Measurements from ENCODE around the gene KANK2.

KANK2 gene

GRCh38 chr19:11198769-11199424 lies 1.6 kb upstream of the KANK2 start:
- in situ Hi-C loops (cut with MboI; ENCODE audit: low pct_unique_long_range_greater_than_20kb, low sequenced_read_pairs, unreplicated experiment) = no loop called here
- DNase-seq (ENCODE audit: low spot score) = no peak
- no peak for TF ChIP-seq CTCF (IDR thresholded peaks at IDR 0.05; ENCODE audit: extremely low read depth, insufficient read depth, missing control alignments)

GRCh38 chr19:11198175-11198534 lies 810 bp upstream of the KANK2 start:
- no peak for DNase-seq (ENCODE audit: low spot score)
- TF ChIP-seq CTCF (IDR thresholded peaks at IDR 0.05; ENCODE audit: extremely low read depth, insufficient read depth, missing control alignments) = no peak
- in situ Hi-C loops (cut with MboI; ENCODE audit: low pct_unique_long_range_greater_than_20kb, low sequenced_read_pairs, unreplicated experiment) = no loop called here

- in situ Hi-C loops (cut with MboI; ENCODE audit: low pct_unique_long_range_greater_than_20kb, low sequenced_read_pairs, unreplicated experiment) = no loop called here
- DNase-seq (ENCODE audit: low spot score) = peak; percentile 59
- no peak for TF ChIP-seq CTCF (IDR thresholded peaks at IDR 0.05; ENCODE audit: extremely low read depth, insufficient read depth, missing control alignments)
Measured at GRCh38 chr19:11196406-11197287, 698 bp downstream of the KANK2 start.

GRCh38 chr19:11195681-11196080 lies 1.7 kb downstream of the KANK2 start:
- no peak for DNase-seq (ENCODE audit: low spot score)
- in situ Hi-C loops (cut with MboI; ENCODE audit: low pct_unique_long_range_greater_than_20kb, low sequenced_read_pairs, unreplicated experiment) = no loop called here
- TF ChIP-seq CTCF (IDR thresholded peaks at IDR 0.05; ENCODE audit: extremely low read depth, insufficient read depth, missing control alignments) = no peak

- no peak for TF ChIP-seq CTCF (IDR thresholded peaks at IDR 0.05; ENCODE audit: extremely low read depth, insufficient read depth, missing control alignments)
- no peak for DNase-seq (ENCODE audit: low spot score)
- in situ Hi-C loops (cut with MboI; ENCODE audit: low pct_unique_long_range_greater_than_20kb, low sequenced_read_pairs, unreplicated experiment) = no loop called here
Measured at GRCh38 chr19:11194656-11195558, 2.4 kb downstream of the KANK2 start.

GRCh38 chr19:11194173-11194572 lies 3.2 kb downstream of the KANK2 start:
- no peak for TF ChIP-seq CTCF (IDR thresholded peaks at IDR 0.05; ENCODE audit: extremely low read depth, insufficient read depth, missing control alignments)
- DNase-seq (ENCODE audit: low spot score) = no peak
- in situ Hi-C loops (cut with MboI; ENCODE audit: low pct_unique_long_range_greater_than_20kb, low sequenced_read_pairs, unreplicated experiment) = no loop called here

All from GM13977 (cell line).